Prostate gland (tissue), 2 donors: ENCODE results near the gene STX19.

Experiments used
- POLR2A ChIP-seq: fragments of 450-650 bp; IDR thresholded peaks from one replicate; pipeline ENCODE4 v1.6.1; 2016; ENCODE audit warnings: antibody characterized with exemption, mild to moderate bottlenecking
- POLR2AphosphoS5 ChIP-seq: sonication (generic); formaldehyde crosslinking; IDR thresholded peaks from one replicate; pipeline ENCODE4 v1.6.1; 2017; ENCODE audit warnings: antibody characterized with exemption
- TF ChIP-seq, protein P1 (sequence below), 4 experiments: fragments of 200-600 bp in 2 of 4; fragments of 450-650 bp in 2 of 4; sonication (generic) in 2 of 4; IDR thresholded peaks; 1 replicate in 3 of 4; 2 replicates in 1 of 4; pipeline ENCODE4 v1.5.1; 2016 to 2019; ENCODE audit warnings: antibody characterized with exemption in 4 of 4, mild to moderate bottlenecking in 2 of 4, moderate library complexity in 2 of 4

- TF ChIP-seq POLR2A: no peak
- TF ChIP-seq, protein P1, sequence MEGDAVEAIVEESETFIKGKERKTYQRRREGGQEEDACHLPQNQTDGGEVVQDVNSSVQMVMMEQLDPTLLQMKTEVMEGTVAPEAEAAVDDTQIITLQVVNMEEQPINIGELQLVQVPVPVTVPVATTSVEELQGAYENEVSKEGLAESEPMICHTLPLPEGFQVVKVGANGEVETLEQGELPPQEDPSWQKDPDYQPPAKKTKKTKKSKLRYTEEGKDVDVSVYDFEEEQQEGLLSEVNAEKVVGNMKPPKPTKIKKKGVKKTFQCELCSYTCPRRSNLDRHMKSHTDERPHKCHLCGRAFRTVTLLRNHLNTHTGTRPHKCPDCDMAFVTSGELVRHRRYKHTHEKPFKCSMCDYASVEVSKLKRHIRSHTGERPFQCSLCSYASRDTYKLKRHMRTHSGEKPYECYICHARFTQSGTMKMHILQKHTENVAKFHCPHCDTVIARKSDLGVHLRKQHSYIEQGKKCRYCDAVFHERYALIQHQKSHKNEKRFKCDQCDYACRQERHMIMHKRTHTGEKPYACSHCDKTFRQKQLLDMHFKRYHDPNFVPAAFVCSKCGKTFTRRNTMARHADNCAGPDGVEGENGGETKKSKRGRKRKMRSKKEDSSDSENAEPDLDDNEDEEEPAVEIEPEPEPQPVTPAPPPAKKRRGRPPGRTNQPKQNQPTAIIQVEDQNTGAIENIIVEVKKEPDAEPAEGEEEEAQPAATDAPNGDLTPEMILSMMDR (IDR thresholded peaks at IDR 0.05): no peak
- TF ChIP-seq POLR2AphosphoS5: no peak
These were observed 40.1 kb downstream of the STX19 start for GRCh38 chr3:93988283-93988682.
